ENCODE data around the gene SLC25A45. TPM values are rescaled to one million over a fixed set of nuclear protein-coding genes. Genes with fewer than 3 reads are reported as not detected.
A peak's percentile ranks its signal among the peaks of the same experiment; 100 is the strongest.

The SLC25A45 gene
- total RNA-seq, 1 experiment from 2014 or later = 1.1 TPM

- TF ChIP-seq, protein P1, sequence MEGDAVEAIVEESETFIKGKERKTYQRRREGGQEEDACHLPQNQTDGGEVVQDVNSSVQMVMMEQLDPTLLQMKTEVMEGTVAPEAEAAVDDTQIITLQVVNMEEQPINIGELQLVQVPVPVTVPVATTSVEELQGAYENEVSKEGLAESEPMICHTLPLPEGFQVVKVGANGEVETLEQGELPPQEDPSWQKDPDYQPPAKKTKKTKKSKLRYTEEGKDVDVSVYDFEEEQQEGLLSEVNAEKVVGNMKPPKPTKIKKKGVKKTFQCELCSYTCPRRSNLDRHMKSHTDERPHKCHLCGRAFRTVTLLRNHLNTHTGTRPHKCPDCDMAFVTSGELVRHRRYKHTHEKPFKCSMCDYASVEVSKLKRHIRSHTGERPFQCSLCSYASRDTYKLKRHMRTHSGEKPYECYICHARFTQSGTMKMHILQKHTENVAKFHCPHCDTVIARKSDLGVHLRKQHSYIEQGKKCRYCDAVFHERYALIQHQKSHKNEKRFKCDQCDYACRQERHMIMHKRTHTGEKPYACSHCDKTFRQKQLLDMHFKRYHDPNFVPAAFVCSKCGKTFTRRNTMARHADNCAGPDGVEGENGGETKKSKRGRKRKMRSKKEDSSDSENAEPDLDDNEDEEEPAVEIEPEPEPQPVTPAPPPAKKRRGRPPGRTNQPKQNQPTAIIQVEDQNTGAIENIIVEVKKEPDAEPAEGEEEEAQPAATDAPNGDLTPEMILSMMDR (conservative IDR thresholded peaks at IDR 0.05) = no peak
- Histone ChIP-seq H3T11ph (ENCODE audit: low read length) (no peak within 1 kb of the TSS), H3K18ac (ENCODE audit: insufficient read length, low read depth, low read length) (peak within 1 kb of the TSS; percentile 93), H3K9ac (ENCODE audit: extremely low read depth, insufficient read length, low read length) (peak within 1 kb of the TSS; percentile 80), H3K23me2 (ENCODE audit: insufficient read length, low read depth, low read length, poor library complexity, severe bottlenecking) (peaks cover 13% of the 10 kb centered on the region), H2BK5ac (ENCODE audit: insufficient read length, low read length) (peak within 1 kb of the TSS; percentile 17), H2BK120ac (ENCODE audit: low read depth, low read length, poor library complexity, severe bottlenecking) (peak within 1 kb of the TSS; percentile 85), H3K14ac (ENCODE audit: insufficient read depth, low read length) (peak within 1 kb of the TSS; percentile 93), H3K79me2 (ENCODE audit: insufficient read depth, low read length) (peaks cover 2% of the 10 kb centered on the region; the same call in 1 of the 2 replicates), H3K4ac (ENCODE audit: low read depth, low read length) (peak within 1 kb of the TSS; percentile 30; the same call in 1 of the 2 replicates), H4K8ac (replicated peaks; ENCODE audit: insufficient read length, low read depth, low read length) (no peak within 1 kb of the TSS), H2BK20ac (ENCODE audit: low read depth, low read length, poor library complexity, severe bottlenecking) (no peak within 1 kb of the TSS), H2BK12ac (ENCODE audit: insufficient read length, low read depth, low read length) (peak within 1 kb of the TSS; percentile 51), H3K79me1 (ENCODE audit: insufficient read depth, low read depth, low read length, poor library complexity, severe bottlenecking) (no peaks in the 10 kb centered on the region), H3K9me3 (ENCODE audit: control insufficient read depth, low read depth, low read length) (no peaks in the 10 kb centered on the region), H3K23ac (ENCODE audit: insufficient read length, low read depth, low read length) (no peak within 1 kb of the TSS), H3K56ac (ENCODE audit: insufficient read length, low read depth, low read length) (no peak within 1 kb of the TSS), H2BK15ac (ENCODE audit: low read depth, low read length) (no peak within 1 kb of the TSS), H2AFZ (ENCODE audit: low read length) (no peak within 1 kb of the TSS), H3K4me2 (ENCODE audit: insufficient read depth, insufficient read length, low read length) (peak within 1 kb of the TSS; percentile 67), H3K4me1 (ENCODE audit: insufficient read depth, low read length) (peaks cover 25% of the 10 kb centered on the region), H4K5ac (ENCODE audit: insufficient read length, low read depth, low read length) (no peak within 1 kb of the TSS), H3K27ac (ENCODE audit: insufficient read length, low read depth, low read length) (no peak within 1 kb of the TSS), H3K27me3 (ENCODE audit: insufficient read depth, low read length) (no peaks in the 10 kb centered on the region), H4K20me1 (ENCODE audit: control insufficient read depth, insufficient read depth, insufficient read length) (peaks cover 2% of the 10 kb centered on the region), H2AK5ac (ENCODE audit: insufficient read length, low read length) (no peak within 1 kb of the TSS), H4K91ac (ENCODE audit: insufficient read length, low read depth, low read length) (peak within 1 kb of the TSS; percentile 21)
- DNase-seq = peak; percentile 85
- no CpG with 5 or more reads among the region's 40 CpGs for WGBS (ENCODE audit: extremely low coverage, insufficient read length, low lambda C conversion rate)
- Mint-ChIP-seq H3K27ac (peak within 1 kb of the TSS; percentile 91 to 98 (median 93)), H3K4me1 (peaks cover 81 to 90% of the 10 kb centered on the region in 2 experiments), H3K36me3 (ENCODE audit: insufficient read depth in 1 of 3, low read depth in 3 of 3) (no peaks in the 10 kb centered on the region), H3K27me3 (ENCODE audit: low read depth) (peaks cover 3% of the 10 kb centered on the region), H3K9me3 (no peaks in the 10 kb centered on the region; a peak in 1 of 5 replicates), H3K4me3 (peak within 1 kb of the TSS; percentile 74 to 80)
Measured at GRCh38 chr11:65422633-65423515, 40.4 kb upstream of the SLC25A45 start, which contains the start of gene NEAT1. Gene NEAT1, plus strand, starts transcription at chr11:65422798.

Measured in H9 (cell line).